ENCODE data around the gene BUD23. TPM values are rescaled to one million over a fixed set of nuclear protein-coding genes. Genes with fewer than 3 reads are reported as not detected.

Gene BUD23
- total and polyA plus RNA-seq, 9 of the 15 experiments (the other 6 are each of a cell fraction or from before 2014, with no cell fraction given): 79.5 to 270 (median 150) TPM

- peak; percentile 21 to 28; a peak in 3 of 4 replicates for TF ChIP-seq RAD21 (CRISPR knock-in tag; conservative IDR thresholded peaks at IDR 0.05 in 1 of 2, IDR thresholded peaks at IDR 0.05 in 1 of 2)
- TF ChIP-seq ZBTB8A (IDR thresholded peaks at IDR 0.05; ENCODE audit: partially characterized antibody): no peak
- no peak for TF ChIP-seq NCOA2 (IDR thresholded peaks at IDR 0.05; ENCODE audit: partially characterized antibody in 2 of 2)
- TF ChIP-seq RREB1 (CRISPR knock-in tag; IDR thresholded peaks at IDR 0.05): peak; percentile 82; the same call in 1 of the 2 replicates
- TF ChIP-seq ARID1B (IDR thresholded peaks at IDR 0.05): no peak; the same call in 1 of the 2 replicates
- peak; percentile 91 for TF ChIP-seq NR1H2 (CRISPR knock-in tag; IDR thresholded peaks at IDR 0.05)
- no peak; the same call in 1 of the 2 replicates for TF ChIP-seq STAT6 (CRISPR knock-in tag; IDR thresholded peaks at IDR 0.05)
- no peak for TF ChIP-seq ZNF133 (CRISPR knock-in tag; IDR thresholded peaks at IDR 0.05)
- peak; percentile 86; the same call in 1 of the 2 replicates for TF ChIP-seq NR4A1 (CRISPR knock-in tag; IDR thresholded peaks at IDR 0.05)
- peak; percentile 66; the same call in 1 of the 2 replicates for TF ChIP-seq NR4A1 (tag; IDR thresholded peaks at IDR 0.05)
- TF ChIP-seq TRIM24 (IDR thresholded peaks at IDR 0.05): no peak; a peak in 1 of 4 replicates
- TF ChIP-seq HNRNPK (IDR thresholded peaks at IDR 0.05; ENCODE audit: low read depth, low read length, poor library complexity, severe bottlenecking): no peak
- no peak for TF ChIP-seq HOXB6 (CRISPR knock-in tag; IDR thresholded peaks at IDR 0.05; ENCODE audit: borderline replicate concordance)
- no peak for TF ChIP-seq IRF2 (CRISPR knock-in tag; IDR thresholded peaks at IDR 0.05)
- no peak for TF ChIP-seq ZNF184 (CRISPR knock-in tag; IDR thresholded peaks at IDR 0.05)
- no peak for TF ChIP-seq HMBOX1 (IDR thresholded peaks at IDR 0.05)
These were observed 55.4 kb downstream of the BUD23 start, which contains the start of gene ABHD11 (continued) for GRCh38 chr7:73738612-73739386.
